B cell (primary cell): ENCODE data around the gene GH2. TPM values are rescaled to one million over a fixed set of nuclear protein-coding genes. Genes with fewer than 3 reads are reported as not detected.

Source experiments
- ATAC-seq: fragments of 200-7000 bp; cut with Tn5 transposase; one replicate; pipeline ENCODE4 v1.10.0; 2021; ENCODE audit warnings: low read depth, mild to moderate bottlenecking, moderate number of reproducible peaks, moderate library complexity
- CTCF ChIA-PET: fragments of 350-600 bp; sonication (Branson Sonifier 250); formaldehyde crosslinking; loops from one replicate; lab custom pipeline; 2021; ENCODE audit warnings: antibody characterized with exemption, inconsistent platforms; lab: Charles Lee
- POLR2A ChIA-PET: fragments of 350-600 bp; sonication (Branson Sonifier 250); formaldehyde crosslinking; loops from one replicate; lab custom pipeline; 2021; ENCODE audit warnings: antibody characterized with exemption; lab: Charles Lee
- DNase-seq: peaks from one replicate; pipeline ENCODE4 v3.0.0; 2013
- H2AFZ ChIP-seq: 2 replicates; pipeline ENCODE4 v1.6.1; 2012; ENCODE audit warnings: mild to moderate bottlenecking, low read depth, low read length; ENCODE audit not compliant: insufficient read depth, poor library complexity, severe bottlenecking
- H3K27ac ChIP-seq, 2 donors: 1 replicate in 1 of 2; 2 replicates in 1 of 2; pipeline ENCODE4 v1.5.1; 2012 to 2013; ENCODE audit warnings: low read length in 2 of 2, mild to moderate bottlenecking in 2 of 2, moderate library complexity in 1 of 2
- H3K27me3 ChIP-seq, 4 experiments: fragments of 200-600 bp in 1 of 4; sonication (generic) in 1 of 4; replicated peaks in 1 of 4; 1 replicate in 2 of 4; 2 replicates in 2 of 4; pipeline versions ENCODE4 v1.6.1 to v1.7.0; 2013 to 2016; ENCODE audit warnings: low read length in 3 of 4, mild to moderate bottlenecking in 2 of 4, mixed read lengths in 1 of 4, moderate library complexity in 1 of 4; ENCODE audit not compliant: insufficient read depth in 4 of 4, control insufficient read depth in 3 of 4; ENCODE audit errors: control extremely low read depth in 1 of 4
- H3K36me3 ChIP-seq, 2 experiments: replicated peaks in 1 of 2; 1 replicate in 1 of 2; 2 replicates in 1 of 2; pipeline versions ENCODE4 v1.6.1 to v1.7.1; 2013; ENCODE audit warnings: low read length in 1 of 2; ENCODE audit not compliant: insufficient read depth in 2 of 2, control insufficient read depth in 1 of 2; ENCODE audit errors: control extremely low read depth in 1 of 2, extremely low read depth in 1 of 2
- H3K4me1 ChIP-seq, 2 donors: fragments of 200-600 bp in 1 of 2; sonication (generic) in 1 of 2; 1 replicate in 1 of 2; 2 replicates in 1 of 2; pipeline versions ENCODE4 v1.5.1 to v1.6.1; 2013 to 2017; ENCODE audit warnings: low read length in 2 of 2; ENCODE audit not compliant: control insufficient read depth in 2 of 2, insufficient read depth in 2 of 2
- H3K4me2 ChIP-seq: replicated peaks from 2 replicates; pipeline ENCODE3; 2012; ENCODE audit warnings: mild to moderate bottlenecking, low read depth, low read length; ENCODE audit not compliant: poor library complexity, severe bottlenecking
- H3K4me3 ChIP-seq, 5 experiments: fragments of 200-600 bp in 1 of 5; sonication (generic) in 1 of 5; 1 replicate in 3 of 5; 2 replicates in 2 of 5; pipeline versions ENCODE4 v1.5.1 to v1.7.0; 2011 to 2016; ENCODE audit warnings: low read length in 4 of 5, mild to moderate bottlenecking in 4 of 5, low read depth in 2 of 5, control low read depth in 1 of 5, moderate library complexity in 1 of 5; ENCODE audit not compliant: insufficient read depth in 1 of 5; ENCODE audit errors: control extremely low read depth in 1 of 5, extremely low read depth in 1 of 5
- H3K79me2 ChIP-seq: fragments of 200-600 bp; sonication (generic); one replicate; pipeline ENCODE4 v1.6.0; 2016; ENCODE audit warnings: low read length; ENCODE audit not compliant: control insufficient read depth, insufficient read depth
- H3K9ac ChIP-seq: fragments of 200-600 bp; sonication (generic); 2 replicates; pipeline ENCODE4 v1.6.1; 2017; ENCODE audit warnings: mild to moderate bottlenecking, low read length, moderate library complexity
- H3K9me3 ChIP-seq, 3 donors: one replicate each; pipeline versions ENCODE4 v1.6.1 to v1.7.1; 2013; ENCODE audit warnings: low read length in 2 of 3; ENCODE audit not compliant: control insufficient read depth in 2 of 3, insufficient read depth in 1 of 3; ENCODE audit errors: control extremely low read depth in 1 of 3
- H4K20me1 ChIP-seq: 2 replicates; pipeline ENCODE4 v1.6.0; 2012; ENCODE audit warnings: mild to moderate bottlenecking, low read length; ENCODE audit not compliant: insufficient read depth, control insufficient read depth, poor library complexity, severe bottlenecking
- H3K27ac Mint-ChIP-seq: one replicate; pipeline ENCODE4 v1.8.0; 2021; ENCODE audit warnings: mixed read lengths
- H3K27me3 Mint-ChIP-seq: one replicate; pipeline ENCODE4 v1.8.0; 2021; ENCODE audit warnings: mixed read lengths
- H3K4me1 Mint-ChIP-seq: one replicate; pipeline ENCODE4 v1.8.0; 2021; ENCODE audit warnings: mixed read lengths
- H3K4me3 Mint-ChIP-seq: one replicate; pipeline ENCODE4 v1.8.0; 2021; ENCODE audit warnings: mixed read lengths
- H3K9me3 Mint-ChIP-seq: one replicate; pipeline ENCODE4 v1.8.0; 2022; ENCODE audit warnings: mixed read lengths; ENCODE audit not compliant: insufficient read depth
- CTCF ChIP-seq: fragments of 200-600 bp; IDR thresholded peaks from one replicate; pipeline ENCODE4 v1.8.0; 2022; ENCODE audit warnings: antibody characterized with exemption, mild to moderate bottlenecking
- EZH2 ChIP-seq: IDR thresholded peaks from 2 replicates; pipeline ENCODE4 v1.6.1; 2012; ENCODE audit warnings: borderline replicate concordance, low read depth, mild to moderate bottlenecking, moderate library complexity, low read length; ENCODE audit not compliant: insufficient read depth, poor library complexity, severe bottlenecking
- WGBS: methylation state at CpG from one replicate; pipeline ENCODE4 v1.1.5; 2013; ENCODE audit warnings: missing lambda C conversion rate; ENCODE audit not compliant: insufficient coverage; 5-methylcytosine and 5-hydroxymethylcytosine counted together
- intact Hi-C: fragments of 100-400 bp; cut with micrococcal nuclease; formaldehyde crosslinking; loops from one replicate; pipeline ENCODE4 v1.10.0; 2022
- polyA plus RNA-seq: library from polyadenylated mRNA; depleted of rRNA; stranded (reverse); fragments of >200 nt; gene quantifications from 2 replicates; pipeline ENCODE4 v1.2.3, GENCODE V29; 2012
- total RNA-seq, 2 donors: library from RNA; stranded (reverse); fragments of 120-200 nt in 1 of 2; gene quantifications; 1 replicate in 1 of 2; 2 replicates in 1 of 2; pipeline versions ENCODE4 v1.2.3 to v1.2.4, GENCODE V29; 2013 to 2022

Gene GH2
- total and polyA plus RNA-seq, 2 donors (not counting 1 experiment from before 2014, with no cell fraction given) = not detected

DNA sequence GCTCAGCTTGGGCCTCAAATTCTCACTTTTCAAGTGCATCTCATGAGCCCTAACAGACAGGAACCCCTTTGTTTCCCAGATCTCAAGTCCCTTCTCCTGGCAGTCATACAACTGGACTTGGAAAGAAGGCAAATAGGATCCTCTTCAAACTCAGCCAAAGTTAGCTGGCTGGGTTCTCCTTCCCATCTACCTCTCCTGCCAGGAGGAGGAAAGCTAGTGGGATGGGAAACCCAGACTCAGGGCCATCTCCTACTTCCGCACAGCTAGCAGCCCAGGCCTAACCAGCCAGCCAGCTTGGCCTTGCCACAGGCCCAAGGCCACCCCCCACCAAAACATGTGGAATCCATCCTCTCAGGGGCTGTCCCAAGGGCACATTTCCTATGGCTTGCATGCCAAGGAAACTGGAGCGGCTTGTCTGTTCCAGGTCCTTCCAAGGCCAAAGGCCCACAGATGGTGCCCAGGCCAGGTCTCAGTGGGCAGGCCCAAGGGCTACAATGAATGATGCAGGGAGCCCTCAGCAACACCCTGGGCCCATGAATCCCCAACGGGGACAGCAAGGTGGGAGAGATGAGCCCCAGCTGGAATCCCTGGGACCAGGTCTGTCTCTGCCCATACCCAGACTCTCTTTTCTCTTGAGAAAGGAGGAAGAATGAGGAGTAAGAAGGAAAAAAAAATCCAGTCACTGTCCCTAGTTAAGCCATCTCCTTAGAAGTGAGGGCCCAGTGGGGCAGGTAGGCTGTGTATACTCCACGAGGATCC, 41.0 kb downstream of the GH2 start:
- ATAC-seq (no peak), DNase-seq (no peak)
- Histone ChIP-seq H3K9ac (peak overlapping the region; percentile 93), H3K79me2 (peaks cover 68% of the 10 kb centered on the region), H3K4me3 (peak overlapping the region in 4 of 5 experiments; percentile 70 to 92 (median 90)), H3K27me3 (no peaks in the 10 kb centered on the region), H2AFZ (no peak overlapping the region), H3K27ac (peak overlapping the region in 1 of 2 donors; percentile 90), H3K36me3 (peaks cover 0 to 21% of the 10 kb centered on the region in 2 experiments), H3K4me1 (peaks cover 35 to 51% of the 10 kb centered on the region in 2 donors), H3K9me3 (no peaks in the 10 kb centered on the region), H3K4me2 (peak overlapping the region; percentile 100), H4K20me1 (peaks cover 64% of the 10 kb centered on the region)
- intact Hi-C loops = no loop called here
- Mint-ChIP-seq H3K27ac (peak overlapping the region; percentile 94), H3K4me3 (peak overlapping the region; percentile 94), H3K9me3 (no peaks in the 10 kb centered on the region), H3K27me3 (no peaks in the 10 kb centered on the region), H3K4me1 (peaks cover 45% of the 10 kb centered on the region)
- TF ChIP-seq EZH2 (no peak), CTCF (no peak)
- ChIA-PET CTCF (interaction anchor here (1.0 to 3.0 kb wide), 4 partner anchors 9 to 188 kb away, joined by 3 to 13 read pairs (median 4); partner anchors contain the start of gene PSMC5), POLR2A (interaction anchor here (1.2 kb wide), 1 partner anchor 146 kb away, joined by 3 read pairs; no protein-coding TSS in a partner anchor)
- 63% methylated on average over 3 of the region's 4 CpGs for whole genome bisulfite sequencing
